Measurements from ENCODE around the gene PRRX1.

The PRRX1 gene

GRCh38 chr1:170770254-170770653 is 106.3 kb downstream of the PRRX1 start:
- DNase-seq (ENCODE audit: low read depth), result no peak

DNA sequence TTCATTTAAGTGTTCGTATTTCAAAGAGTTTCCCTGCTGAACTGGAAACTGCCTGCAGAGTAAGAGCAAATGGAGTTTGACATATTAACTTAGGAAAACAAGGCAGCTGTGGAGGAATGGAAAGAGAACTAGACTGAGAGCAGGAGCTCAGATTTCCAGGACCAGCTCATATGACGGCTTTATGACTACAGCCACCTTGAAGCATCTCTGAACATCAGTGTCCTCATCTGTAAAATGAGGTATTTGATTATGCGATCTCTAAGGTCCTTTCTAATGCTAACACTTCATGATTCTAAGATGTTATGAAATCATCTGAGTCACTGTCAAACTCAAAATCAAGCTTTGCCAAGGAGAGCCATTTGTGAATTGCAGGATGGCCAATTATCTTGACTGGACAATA is 112.3 kb downstream of the PRRX1 start:
- DNase-seq (ENCODE audit: low read depth), result no peak

DNA sequence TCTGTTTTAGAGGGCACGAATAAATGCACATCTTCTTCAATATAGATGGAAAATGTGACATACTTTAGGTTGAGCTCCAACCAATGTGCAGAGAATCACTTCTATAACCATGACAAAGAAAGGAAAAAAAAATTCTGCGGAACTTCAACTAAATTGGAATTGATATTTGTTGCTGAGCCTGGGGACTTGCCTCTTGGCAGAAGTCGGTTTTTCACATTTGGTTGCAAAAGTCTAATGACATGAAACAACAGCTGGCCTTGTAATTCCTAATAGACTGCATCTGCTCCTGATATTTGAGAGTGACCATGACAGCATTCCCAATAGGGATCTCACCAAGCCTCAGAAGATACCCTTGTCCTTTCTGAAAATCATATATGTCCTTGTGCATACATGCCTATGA is 112.8 kb downstream of the PRRX1 start:
- DNase-seq (ENCODE audit: low read depth), result no peak
